Psoas muscle (tissue), 8 donors: ENCODE measurements around the gene CLIC4. TPM values are rescaled to one million over a fixed set of nuclear protein-coding genes. Genes with fewer than 3 reads are reported as not detected.
"Not testable (repeated sequence)": the region's sequence is repeated elsewhere in the genome, so short reads cannot be mapped to it uniquely, and the experiment has no call there.

Source experiments
- ATAC-seq, 4 donors: fragments of 200-7000 bp; cut with Tn5 transposase; one replicate each; pipeline ENCODE4 v1.9.1; 2020; ENCODE audit warnings: moderate library complexity in 3 of 4, mild to moderate bottlenecking in 2 of 4
- DNase-seq, 2 donors: peaks; one replicate each; pipeline ENCODE4 v3.0.0-alpha.2; 2020
- H3K27ac ChIP-seq: fragments of 200-600 bp; one replicate; pipeline ENCODE4 v1.8.0; 2022
- H3K27me3 ChIP-seq, 3 donors: fragments of 200-600 bp in 1 of 3; one replicate each; pipeline versions ENCODE4 v1.6.1 to v1.8.0; 2013 to 2022; ENCODE audit warnings: low read length in 2 of 3, mild to moderate bottlenecking in 2 of 3, moderate library complexity in 1 of 3; ENCODE audit not compliant: insufficient read depth in 3 of 3
- H3K36me3 ChIP-seq, 2 donors: fragments of 200-600 bp in 1 of 2; one replicate each; pipeline versions ENCODE4 v1.6.1 to v1.8.0; 2013 to 2022; ENCODE audit warnings: low read depth in 1 of 2, mild to moderate bottlenecking in 1 of 2, moderate library complexity in 1 of 2; ENCODE audit not compliant: insufficient read depth in 1 of 2
- H3K4me1 ChIP-seq: fragments of 200-600 bp; one replicate; pipeline ENCODE4 v1.8.0; 2022
- H3K4me3 ChIP-seq: fragments of 200-600 bp; one replicate; pipeline ENCODE4 v1.8.0; 2022; ENCODE audit warnings: mild to moderate bottlenecking
- H3K9me3 ChIP-seq: fragments of 200-600 bp; one replicate; pipeline ENCODE4 v1.8.0; 2022
- WGBS, 3 donors: extraction: QIAGEN DNeasy Blood & Tissue Kit; methylation state at CpG; one replicate each; pipeline versions ENCODE4 v1.1.6 to v1.1.7; 2013; 5-methylcytosine and 5-hydroxymethylcytosine counted together
- intact Hi-C, 2 donors: fragments of 100-400 bp; cut with DNase I; formaldehyde crosslinking; loops; one replicate each; pipeline versions ENCODE4 v1.11.0 to v1.14.2; 2022
- polyA plus RNA-seq, 3 donors: library from polyadenylated mRNA; stranded (reverse); fragments of 200-250 nt; gene quantifications; one replicate each; pipeline ENCODE4 v1.2.3, GENCODE V29; 2013
- total RNA-seq, 4 donors: library from RNA; stranded (reverse); fragmentation: NEBNext Ultra II Directional in 2 of 4; extraction: Animal tissue kit (Norgen Biotek cat#: 25700) in 2 of 4; gene quantifications; one replicate each; pipeline versions ENCODE4 v1.2.1 to v1.2.4, GENCODE V29; 2021 to 2023
- TF ChIP-seq, protein P1 (sequence below): fragments of 200-600 bp; IDR thresholded peaks from one replicate; pipeline ENCODE4 v1.8.0; 2022; ENCODE audit warnings: antibody characterized with exemption
- donor health status: healthy with polysubstance abuse.
- donor health status: DM: no; HTN: no; CAD: no; lungs with moderate emphysema.
- donor health status: Bipolar disorder and iron deficiency.
- donor health status: healthy.
- donor health status: DM: yes; HTN: yes; CAD: no.
- donor health status: DM: no; HTN: no; CAD: no.
- donor health status: DM: no; HTN: no; CAD: no.
- donor health status: DM: yes; HTN: yes; CAD: no.

The CLIC4 gene
- total and polyA plus RNA-seq, 7 donors = 22.1 to 67.3 (median 44.8) TPM

DNA sequence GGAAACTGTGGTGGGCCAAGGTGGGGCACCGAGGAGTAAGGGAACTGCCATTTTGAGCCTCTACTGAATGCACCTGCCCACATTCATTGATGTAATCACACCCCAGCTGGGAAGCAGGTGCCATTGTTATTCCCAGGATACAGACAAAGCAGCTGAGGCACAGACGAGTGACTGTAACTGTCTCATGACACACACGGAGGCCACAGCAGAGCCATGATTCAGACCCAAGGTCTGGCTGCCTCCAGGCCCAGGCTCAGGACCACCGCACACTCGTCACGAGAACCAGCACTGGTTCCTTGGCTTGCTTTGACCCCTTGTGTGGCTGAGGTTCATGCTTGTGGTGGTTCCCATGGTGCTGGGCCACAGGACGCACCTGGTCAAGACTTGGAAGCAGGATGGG, 45.6 kb upstream of the CLIC4 start:
- TF ChIP-seq, protein P1, sequence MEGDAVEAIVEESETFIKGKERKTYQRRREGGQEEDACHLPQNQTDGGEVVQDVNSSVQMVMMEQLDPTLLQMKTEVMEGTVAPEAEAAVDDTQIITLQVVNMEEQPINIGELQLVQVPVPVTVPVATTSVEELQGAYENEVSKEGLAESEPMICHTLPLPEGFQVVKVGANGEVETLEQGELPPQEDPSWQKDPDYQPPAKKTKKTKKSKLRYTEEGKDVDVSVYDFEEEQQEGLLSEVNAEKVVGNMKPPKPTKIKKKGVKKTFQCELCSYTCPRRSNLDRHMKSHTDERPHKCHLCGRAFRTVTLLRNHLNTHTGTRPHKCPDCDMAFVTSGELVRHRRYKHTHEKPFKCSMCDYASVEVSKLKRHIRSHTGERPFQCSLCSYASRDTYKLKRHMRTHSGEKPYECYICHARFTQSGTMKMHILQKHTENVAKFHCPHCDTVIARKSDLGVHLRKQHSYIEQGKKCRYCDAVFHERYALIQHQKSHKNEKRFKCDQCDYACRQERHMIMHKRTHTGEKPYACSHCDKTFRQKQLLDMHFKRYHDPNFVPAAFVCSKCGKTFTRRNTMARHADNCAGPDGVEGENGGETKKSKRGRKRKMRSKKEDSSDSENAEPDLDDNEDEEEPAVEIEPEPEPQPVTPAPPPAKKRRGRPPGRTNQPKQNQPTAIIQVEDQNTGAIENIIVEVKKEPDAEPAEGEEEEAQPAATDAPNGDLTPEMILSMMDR = no peak
- H3K9me3 ChIP-seq = no peaks in the 10 kb centered on the region
- ATAC-seq (no peak), DNase-seq (no peak)
- H3K36me3 ChIP-seq = no peaks in the 10 kb centered on the region
- intact Hi-C loops = loop anchor here in 1 of 2 donors (5.0 kb wide), 1 partner anchor 48 kb away; the partner anchor contains the start of gene CLIC4
- H3K27me3 ChIP-seq = peaks cover 0 to 2% (median 0%) of the 10 kb centered on the region in 3 donors
- WGBS, 3 donors = 67 to 76% (median 72%) methylated on average over 7 of the region's 7 CpGs
- H3K4me3 ChIP-seq = no peak overlapping the region
- H3K27ac ChIP-seq = no peak overlapping the region
- no peaks in the 10 kb centered on the region for H3K4me1 ChIP-seq

DNA sequence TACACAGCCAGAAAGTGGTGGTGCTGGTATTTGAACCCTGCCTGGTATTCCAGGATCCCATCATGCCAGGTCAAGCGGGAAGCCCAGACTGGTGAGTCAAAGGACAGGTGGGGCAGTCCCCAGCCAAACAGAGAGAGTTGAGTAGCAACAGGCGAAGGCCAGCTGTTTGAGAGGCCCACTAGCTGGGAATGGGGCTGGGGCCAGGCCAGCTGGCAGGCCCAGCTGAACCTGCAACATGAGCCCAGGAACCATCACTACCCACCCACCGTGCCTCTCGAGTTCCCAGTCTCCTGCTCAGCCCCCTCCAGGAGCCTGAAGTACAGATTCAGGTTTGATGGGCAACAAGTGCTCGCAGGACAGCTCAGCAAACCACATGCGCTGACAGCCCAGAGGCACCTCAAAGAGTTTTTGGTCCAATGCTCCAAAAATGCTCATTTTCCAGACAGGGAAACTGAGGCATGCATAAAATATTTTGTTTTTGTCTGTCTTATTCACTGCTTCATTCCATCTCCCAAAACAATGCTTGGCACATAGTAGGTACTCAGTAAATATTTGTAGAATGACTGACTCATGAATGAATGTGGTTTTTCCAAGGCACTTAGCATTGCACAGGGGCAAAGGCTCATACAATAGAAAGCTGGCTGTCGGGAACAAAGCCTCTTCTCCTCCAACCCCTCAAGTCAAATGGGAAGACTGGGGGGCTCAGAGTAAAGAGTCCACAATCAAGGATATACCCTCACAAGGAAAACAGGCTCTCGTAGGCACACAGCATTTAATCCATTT, 42.5 kb upstream of the CLIC4 start:
- H3K27ac ChIP-seq = no peak overlapping the region
- DNase-seq (peak in 1 of 2 donors; percentile 31), ATAC-seq (peak; percentile 44 to 78 (median 72))
- no peaks in the 10 kb centered on the region for H3K36me3 ChIP-seq
- TF ChIP-seq, protein P1 = no peak
- H3K4me3 ChIP-seq = no peak overlapping the region
- H3K9me3 ChIP-seq = no peaks in the 10 kb centered on the region
- intact Hi-C loops = loop anchor here in 1 of 2 donors (5.0 kb wide), 1 partner anchor 45 kb away; the partner anchor contains the start of gene CLIC4
- no peaks in the 10 kb centered on the region for H3K4me1 ChIP-seq
- H3K27me3 ChIP-seq = no peaks in the 10 kb centered on the region
- 44 to 53% (median 48%) methylated on average over 8 of the region's 8 CpGs for WGBS, 3 donors

DNA sequence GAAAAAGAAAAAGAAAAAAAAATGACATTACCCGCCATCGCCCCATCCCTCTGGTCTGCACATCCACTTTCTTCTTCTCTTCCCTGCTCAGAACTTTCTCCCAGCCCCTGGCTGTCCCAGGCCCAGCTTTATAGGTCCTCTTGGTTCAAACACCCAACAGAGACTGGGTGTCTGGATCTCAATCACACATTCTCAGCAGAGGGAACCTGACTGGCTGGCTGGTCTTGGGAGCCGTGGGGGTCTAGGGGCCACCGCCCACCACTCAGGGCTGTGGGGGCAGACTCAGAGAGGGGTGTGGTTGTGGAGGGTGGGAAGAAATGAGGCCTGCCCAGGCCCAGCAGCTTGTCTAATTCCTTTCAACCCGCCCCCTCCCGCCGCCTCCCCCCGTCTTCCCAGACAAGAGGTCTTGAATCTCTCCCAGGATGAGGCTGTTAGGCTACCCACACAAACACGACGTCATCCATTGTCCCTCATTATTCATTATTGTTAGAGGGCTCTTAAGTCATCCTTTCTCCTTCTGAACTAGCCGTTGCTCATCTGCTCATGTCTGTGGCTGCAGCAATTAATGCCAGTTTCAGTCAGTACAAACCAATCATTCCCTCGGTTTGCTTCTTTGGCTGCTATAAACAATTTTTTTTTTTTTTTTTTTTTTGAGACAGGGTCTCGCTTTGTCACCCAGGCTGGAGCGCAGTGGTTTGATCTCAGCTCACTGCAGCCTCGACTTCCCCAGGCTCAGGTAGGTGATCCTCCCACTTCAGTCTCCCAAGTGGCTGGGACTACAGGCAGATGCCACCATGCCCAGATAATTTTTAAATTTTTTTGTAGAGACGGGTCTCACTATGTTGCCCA, 40.6 kb upstream of the CLIC4 start:
- DNase-seq (no peak), ATAC-seq (no peak)
- Histone ChIP-seq H3K27me3 (no peaks in the 10 kb centered on the region), H3K9me3 (no peaks in the 10 kb centered on the region), H3K36me3 (no peaks in the 10 kb centered on the region), H3K4me3 (no peak overlapping the region), H3K27ac (peak overlapping the region; percentile 43), H3K4me1 (no peaks in the 10 kb centered on the region)
- TF ChIP-seq, protein P1 = no peak
- 63 to 75% (median 64%) methylated on average over 16 of the region's 16 CpGs for WGBS, 3 donors
- intact Hi-C loops = loop anchor here in 1 of 2 donors (5.0 kb wide), 1 partner anchor 43 kb away; the partner anchor contains the start of gene CLIC4

DNA sequence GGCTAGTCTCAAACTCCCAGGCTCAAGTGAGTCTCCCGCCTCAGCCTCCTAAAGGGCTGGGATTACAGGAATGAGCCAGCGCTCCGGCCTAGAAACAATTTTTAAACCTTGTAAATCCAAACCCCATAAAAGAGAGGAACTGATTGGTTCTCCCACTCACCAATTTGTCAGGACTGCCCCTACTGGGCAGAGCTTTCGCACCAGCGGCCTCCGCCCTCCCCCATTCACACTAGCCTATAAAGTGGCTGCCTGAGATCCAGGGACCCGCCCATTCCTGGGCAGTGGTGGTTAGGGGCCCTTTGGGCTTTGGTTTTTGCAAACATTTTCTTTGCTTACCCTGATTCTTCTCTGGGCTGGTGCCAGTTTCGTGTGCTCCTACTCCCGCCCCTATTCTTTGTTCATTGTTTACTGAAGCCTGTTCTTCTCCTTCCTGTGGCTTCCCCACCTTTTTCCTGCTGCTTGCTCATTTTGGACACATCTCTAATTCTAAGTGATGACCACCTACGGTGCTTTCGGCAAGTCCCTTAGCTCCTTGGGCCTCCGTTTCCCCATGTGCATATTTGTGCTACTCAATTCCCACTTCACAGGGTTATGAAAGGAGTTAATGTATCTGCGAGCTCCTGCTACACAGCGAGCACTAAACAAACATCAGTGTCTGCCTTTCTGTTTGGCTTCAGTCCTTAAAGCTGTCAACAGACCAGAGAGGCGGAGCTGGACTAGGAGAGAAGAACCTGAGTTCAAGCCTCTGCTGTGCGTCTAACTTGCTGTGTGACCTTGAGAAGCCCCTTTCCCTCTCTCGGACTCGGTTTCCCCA, 39.8 kb upstream of the CLIC4 start:
- Histone ChIP-seq H3K36me3 (no peaks in the 10 kb centered on the region), H3K4me3 (no peak overlapping the region), H3K27ac (peak overlapping the region; percentile 66), H3K9me3 (no peaks in the 10 kb centered on the region), H3K27me3 (no peaks in the 10 kb centered on the region), H3K4me1 (no peaks in the 10 kb centered on the region)
- ATAC-seq = peak; percentile 53 to 84 (median 76)
- DNase-seq = peak; percentile 72 to 82
- intact Hi-C loops = no loop called here
- TF ChIP-seq, protein P1 = no peak
- 52 to 61% (median 56%) methylated on average over 18 of the region's 18 CpGs for WGBS, 3 donors

DNA sequence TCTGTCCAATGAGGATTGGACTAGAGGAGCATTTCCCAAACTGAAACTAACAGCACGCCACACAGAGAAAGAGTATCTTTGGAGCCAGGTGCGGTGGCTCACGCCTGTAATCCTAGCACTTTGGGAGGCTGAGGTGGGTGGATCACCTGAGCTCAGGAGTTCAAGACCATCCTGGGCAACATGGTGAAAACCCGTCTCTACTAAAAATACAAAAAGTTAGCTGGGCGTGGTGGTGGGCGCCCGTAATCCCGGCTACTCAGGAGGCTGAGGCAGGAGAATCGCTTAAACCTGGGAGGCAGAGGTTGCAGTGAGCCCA, 39.2 kb upstream of the CLIC4 start:
- ATAC-seq, intact Hi-C loops, H3K9me3 ChIP-seq, H3K36me3 ChIP-seq, DNase-seq, H3K4me3 ChIP-seq, H3K27me3 ChIP-seq, H3K4me1 ChIP-seq: not testable (repeated sequence)
- H3K27ac ChIP-seq = peak overlapping the region; percentile 66
- 96 to 98% (median 97%) methylated on average over 9 of the region's 9 CpGs for WGBS, 3 donors
